Astrocyte of the cerebellum (primary cell): ENCODE measurements around the gene STOM.

Experiments
- DNase-seq: peaks from one replicate; pipeline ENCODE4 v3.0.0-alpha.2; 2011; ENCODE audit warnings: low read depth
- H3K4me3 ChIP-seq: 2 replicates; pipeline ENCODE4 v1.5.1; 2011; ENCODE audit warnings: mild to moderate bottlenecking, low read depth, low read length, moderate library complexity
- CTCF ChIP-seq: IDR thresholded peaks from 2 replicates; pipeline ENCODE4 v1.5.1; 2012; ENCODE audit warnings: low read length, low read depth, moderate library complexity, mild to moderate bottlenecking; ENCODE audit errors: missing control alignments
- in situ Hi-C: cut with HindIII; loops from 2 replicates; pipeline ENCODE4 v1.10.0; 2017; ENCODE audit warnings: low sequenced_read_pairs

Gene STOM

GRCh38 chr9:121364886-121365285, 5.2 kb downstream of the STOM start:
- no peak overlapping the region for H3K4me3 ChIP-seq
- in situ Hi-C loops, result no loop called here
- no peak for TF ChIP-seq CTCF
- no peak for DNase-seq

DNA sequence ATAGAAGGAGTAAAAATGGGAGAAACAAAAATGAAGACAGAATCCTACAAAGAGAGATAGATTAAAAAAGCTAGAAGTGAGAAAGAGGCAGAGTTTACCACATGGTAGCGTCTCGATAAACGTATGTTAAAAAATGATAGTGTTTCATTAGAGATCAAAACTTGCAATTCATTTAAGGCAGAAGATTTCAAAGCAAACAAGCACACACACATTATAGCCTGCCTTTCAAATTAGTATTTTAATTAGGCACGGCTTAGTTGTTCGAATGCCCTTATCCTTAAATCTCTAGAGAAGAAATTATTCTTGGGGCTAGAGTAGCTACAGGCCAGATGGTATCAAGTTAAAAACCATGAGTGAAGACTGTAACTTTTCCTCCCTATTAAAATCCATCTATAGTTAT, 6.0 kb downstream of the STOM start:
- no peak for DNase-seq
- in situ Hi-C loops, result no loop called here
- no peak overlapping the region for H3K4me3 ChIP-seq

GRCh38 chr9:121363622-121363961, 6.5 kb downstream of the STOM start:
- in situ Hi-C loops, result no loop called here
- TF ChIP-seq CTCF, result no peak
- no peak overlapping the region for H3K4me3 ChIP-seq
- no peak for DNase-seq

More for the DNA sequence above, 6.0 kb downstream of the STOM start:
- TF ChIP-seq CTCF, result no peak

DNA sequence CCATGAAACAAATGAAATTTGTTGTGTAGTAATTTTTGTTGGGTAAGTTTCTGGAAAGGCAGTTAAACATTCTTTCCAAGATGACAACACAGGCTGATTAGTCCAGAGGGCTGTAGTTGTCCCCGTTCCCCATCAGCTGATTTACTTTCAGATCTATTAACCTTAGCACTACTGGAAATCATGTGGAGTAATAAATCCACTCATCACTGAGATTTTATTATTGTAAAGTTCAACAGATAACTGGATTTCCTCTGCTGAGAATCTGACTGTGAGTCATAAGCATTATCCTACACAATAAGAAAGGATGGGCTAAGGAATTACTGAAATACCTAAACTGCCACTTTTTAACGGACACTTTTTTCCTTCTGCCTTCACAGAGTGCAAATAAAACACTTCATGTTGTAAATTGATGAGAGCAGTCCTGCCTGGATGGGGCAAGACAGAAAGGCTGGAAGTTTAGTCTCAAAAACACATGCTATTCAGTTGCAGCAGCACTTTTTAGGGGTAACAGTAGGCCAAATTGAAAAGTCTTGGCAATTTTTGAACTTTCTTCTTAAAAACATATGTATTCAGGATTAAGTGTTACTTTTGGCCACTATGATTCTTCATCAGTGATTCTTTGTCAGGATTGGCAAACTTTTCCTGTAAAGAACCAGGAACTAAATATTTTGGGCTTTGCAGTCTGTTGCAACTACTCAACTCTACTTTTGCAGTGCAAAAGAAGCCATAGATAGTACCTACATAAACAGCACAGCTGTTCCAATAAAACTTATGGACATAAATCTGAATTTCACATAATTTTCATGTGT, 7.0 kb downstream of the STOM start:
- TF ChIP-seq CTCF, result no peak
- no peak overlapping the region for H3K4me3 ChIP-seq
- DNase-seq, result no peak
- in situ Hi-C loops, result no loop called here

DNA sequence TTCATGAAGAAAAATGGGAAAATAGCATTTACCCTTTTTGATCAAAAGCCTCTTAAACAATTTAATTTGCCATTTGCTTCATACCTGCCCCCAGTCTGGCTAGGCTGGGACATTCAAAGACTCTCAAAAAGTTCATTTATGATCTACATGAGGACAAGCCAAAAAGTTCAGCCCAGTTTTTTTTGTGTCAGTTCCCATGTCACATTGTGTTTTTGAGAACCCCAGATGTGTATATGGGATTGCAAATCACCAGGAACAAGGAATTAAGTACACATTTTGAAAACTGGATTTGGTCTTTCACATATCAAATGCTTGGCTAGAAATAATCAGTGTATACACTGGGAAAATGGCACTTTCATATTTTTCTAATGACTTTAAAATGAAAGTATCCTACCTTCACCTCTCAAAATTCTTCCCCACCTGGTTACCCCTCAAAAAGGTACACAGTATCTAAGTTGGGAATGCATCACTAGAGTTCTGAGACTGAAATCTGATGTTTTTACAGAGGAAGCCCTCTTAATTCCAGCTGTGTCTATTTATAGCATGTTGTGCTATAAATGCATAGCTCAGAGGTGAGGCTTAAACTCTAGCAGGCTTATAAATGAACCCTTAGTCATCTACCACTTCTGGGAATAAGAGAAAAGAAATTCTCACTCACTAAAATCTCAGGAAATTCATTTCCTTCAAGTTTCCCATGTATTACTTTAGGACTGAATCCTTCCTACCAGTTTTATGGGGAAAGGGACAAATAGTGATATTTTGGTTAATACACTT, 9.3 kb downstream of the STOM start:
- TF ChIP-seq CTCF, result no peak
- in situ Hi-C loops, result no loop called here
- H3K4me3 ChIP-seq, result no peak overlapping the region
- peak; percentile 65 for DNase-seq

GRCh38 chr9:121359351-121360294, 10.4 kb downstream of the STOM start:
- in situ Hi-C loops, result no loop called here
- DNase-seq, result no peak
- H3K4me3 ChIP-seq, result no peak overlapping the region
- no peak for TF ChIP-seq CTCF
